ENCODE results near the gene HTT.

The HTT gene

GRCh38 chr4:3074078-3074845, at the start of gene HTT, which contains the start of gene HTT-AS:
Gene HTT, plus strand, starts transcription at chr4:3074681. Its CDS starts 145 bp downstream, at chr4:3074826.
Gene HTT-AS, minus strand, starts transcription at chr4:3074538.
- FAIRE-seq: no peak

DNA sequence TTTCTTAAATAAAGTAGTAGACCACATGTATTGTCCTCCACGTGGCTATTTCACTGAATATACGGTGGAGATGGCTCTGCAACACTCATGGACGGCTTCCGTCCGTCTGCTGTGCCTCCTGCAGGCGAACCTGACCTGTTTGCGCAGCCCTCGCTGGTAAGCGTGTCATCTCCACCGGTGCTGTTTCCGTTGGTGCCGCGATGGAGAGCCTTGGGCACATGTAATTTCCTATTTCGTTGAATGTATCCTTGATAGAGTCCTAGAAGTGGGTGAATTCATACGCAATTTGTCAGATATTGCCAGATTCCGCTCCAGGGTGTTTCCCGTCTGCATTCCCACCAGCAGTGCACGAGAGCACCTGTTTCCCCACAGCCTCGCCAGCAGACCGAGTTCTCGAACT, 48.6 kb upstream of the HTT start:
- no peak for FAIRE-seq

GRCh38 chr4:3026540-3026939, 47.9 kb upstream of the HTT start:
- no peak for FAIRE-seq

DNA sequence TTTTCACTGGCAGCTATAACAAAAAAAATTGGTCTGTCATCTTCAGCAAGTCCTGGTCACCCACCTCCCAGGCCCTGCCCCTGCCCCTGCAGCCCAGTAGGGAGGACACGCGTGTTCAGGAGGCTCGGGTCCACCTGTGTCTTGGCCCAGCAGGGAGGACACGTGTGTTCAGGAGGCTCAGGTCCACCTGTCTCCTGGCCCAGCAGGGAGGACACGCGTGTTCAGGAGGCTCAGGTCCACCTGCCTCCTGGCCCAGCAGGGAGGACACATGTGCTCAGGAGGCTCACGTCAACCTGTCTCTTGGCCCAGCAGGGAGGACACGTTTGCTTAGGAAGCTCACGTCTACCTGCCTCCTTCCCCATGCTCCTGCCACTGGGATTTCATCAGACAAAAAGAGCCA, 45.0 kb upstream of the HTT start:
- FAIRE-seq: no peak

DNA sequence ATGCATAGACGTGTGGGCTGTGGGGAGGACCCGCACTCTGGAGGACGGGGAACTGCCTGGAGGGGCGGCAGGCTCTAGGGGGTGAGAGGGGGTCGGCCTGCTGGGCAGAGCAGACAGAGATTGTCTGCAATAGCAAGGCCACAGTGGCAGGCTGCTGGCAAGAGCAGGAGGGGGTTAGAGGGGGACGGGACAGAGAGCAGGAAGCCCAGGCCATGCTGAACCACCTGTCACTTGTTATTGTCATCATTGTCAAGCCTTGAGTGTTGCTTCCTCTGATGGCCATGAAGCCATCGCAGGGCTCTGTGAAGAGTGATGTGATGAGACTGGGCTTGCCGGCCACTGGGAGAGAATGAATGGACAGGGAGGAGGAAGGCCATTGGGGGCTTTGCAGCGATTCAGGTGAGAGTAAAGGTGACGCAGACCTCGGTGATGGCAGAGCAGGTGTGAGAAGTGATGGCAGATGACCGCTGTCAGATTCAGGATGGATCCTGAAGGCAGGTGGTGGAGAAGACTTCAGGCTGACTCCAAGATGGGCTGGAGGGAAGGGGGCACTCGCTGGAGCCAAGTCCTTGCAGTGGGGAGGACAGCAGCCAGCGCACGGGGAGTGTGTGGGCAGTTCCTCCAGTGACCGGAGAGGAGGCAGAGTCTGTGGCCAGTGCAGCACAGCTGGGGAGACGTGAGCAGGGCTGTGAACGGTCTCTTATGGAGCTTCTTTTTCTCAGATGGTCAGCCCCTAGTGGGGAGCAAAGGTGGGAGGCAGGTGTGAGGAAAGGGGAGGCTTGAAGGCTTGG, 43.7 kb upstream of the HTT start:
- no peak for FAIRE-seq

GRCh38 chr4:3031357-3032082, 43.0 kb upstream of the HTT start:
- no peak for FAIRE-seq

GRCh38 chr4:3034231-3034630, 40.2 kb upstream of the HTT start:
- FAIRE-seq: no peak

- FAIRE-seq: no peak
Observed at GRCh38 chr4:3035249-3035648, 39.2 kb upstream of the HTT start.

GRCh38 chr4:3035674-3036073, 38.8 kb upstream of the HTT start:
- no peak for FAIRE-seq

- no peak for FAIRE-seq
Observed at GRCh38 chr4:3036131-3036952, 38.1 kb upstream of the HTT start.

DNA sequence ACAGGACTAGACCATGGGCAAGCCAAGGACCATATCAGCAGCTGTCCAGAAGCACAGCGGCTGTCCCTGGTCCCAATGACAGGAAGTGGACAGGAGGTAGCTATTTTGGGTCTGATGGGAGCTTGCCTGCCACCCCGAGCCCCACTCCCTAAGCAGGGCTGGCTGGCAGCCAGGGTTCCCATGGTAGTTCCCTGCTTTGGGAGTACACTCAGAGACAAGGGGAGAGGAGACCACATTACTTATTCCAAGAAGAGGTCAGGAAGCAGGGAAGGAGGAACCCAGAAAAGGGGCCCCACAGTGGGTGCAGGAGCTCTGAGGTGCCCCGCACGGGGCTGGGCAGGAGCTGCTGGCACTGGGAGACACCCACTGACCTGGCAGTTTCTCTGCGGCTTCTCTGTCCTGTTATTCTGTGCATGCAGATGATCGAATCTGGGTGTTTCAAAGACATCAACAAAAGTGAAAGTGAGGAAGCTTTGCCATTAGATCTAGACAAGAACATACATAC, 36.5 kb upstream of the HTT start:
- no peak for FAIRE-seq

GRCh38 chr4:3039706-3040366, 34.6 kb upstream of the HTT start:
- no peak for FAIRE-seq

- no peak for FAIRE-seq
Observed at GRCh38 chr4:3040452-3041191, 33.9 kb upstream of the HTT start.

DNA sequence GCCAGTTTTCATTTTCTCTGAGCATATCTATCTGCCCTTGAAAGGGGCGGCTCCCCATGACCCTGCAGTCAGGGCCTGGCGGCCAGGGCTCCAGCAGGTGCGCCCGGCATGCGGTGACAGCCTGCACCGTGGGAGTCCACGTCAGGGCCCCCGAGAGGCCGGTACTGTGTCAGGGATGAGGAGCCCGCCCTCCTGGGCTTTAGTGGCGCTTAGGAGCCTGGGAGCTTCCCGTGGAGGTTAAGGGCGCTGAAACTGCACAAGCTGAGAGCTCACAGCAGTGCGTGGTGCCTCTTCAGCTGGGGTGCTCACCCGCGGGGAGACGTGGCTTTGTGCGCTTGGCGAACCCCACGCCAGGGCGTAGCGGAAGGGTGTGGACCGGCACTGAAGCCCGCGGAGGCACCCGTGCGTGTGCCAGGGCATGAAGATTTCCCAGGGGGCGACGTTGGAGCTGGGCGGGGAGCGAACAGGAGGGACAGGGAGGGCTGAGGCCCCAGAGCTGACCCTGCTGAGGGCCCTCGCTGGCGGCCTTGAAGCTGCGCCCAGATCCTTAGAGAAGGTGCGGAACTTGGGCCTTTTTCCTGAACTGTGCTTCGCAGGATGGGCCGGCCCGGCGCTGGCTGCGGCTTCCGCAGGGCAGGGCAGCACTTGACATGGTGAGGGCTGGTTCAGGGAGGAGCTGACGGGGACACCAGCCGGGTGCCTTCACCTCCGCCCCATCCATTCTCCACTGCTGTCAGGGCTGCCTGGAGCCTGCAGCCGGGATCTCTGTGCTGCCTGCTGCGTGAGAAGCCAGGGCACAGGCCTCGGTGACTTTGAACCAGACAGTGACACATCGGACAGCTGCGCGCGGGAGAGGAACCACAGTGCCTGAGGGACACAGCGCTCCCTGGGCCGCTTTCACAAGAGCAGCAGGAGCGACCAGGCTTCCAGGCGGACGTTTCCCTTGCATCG, 33.0 kb upstream of the HTT start:
- FAIRE-seq: no peak

DNA sequence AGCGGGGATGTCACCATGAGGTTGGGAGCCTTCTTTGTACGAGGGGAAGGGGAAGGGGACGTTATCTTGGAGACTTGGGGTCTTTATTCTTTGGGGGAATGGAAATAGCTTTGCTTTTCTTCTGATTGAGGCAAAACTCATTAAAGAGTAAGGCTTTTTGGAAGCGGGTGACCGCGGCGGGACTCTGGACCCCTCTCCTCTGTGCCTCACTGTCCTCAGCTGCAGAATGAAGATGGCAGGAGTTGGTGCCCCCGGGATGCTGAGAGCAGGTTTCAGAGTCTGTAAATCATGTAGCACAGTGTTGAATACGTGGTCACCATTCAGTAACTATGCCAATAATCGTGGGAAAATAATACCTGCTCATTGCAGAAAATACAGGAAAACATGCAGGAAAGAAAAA, 32.3 kb upstream of the HTT start:
- FAIRE-seq: no peak

DNA sequence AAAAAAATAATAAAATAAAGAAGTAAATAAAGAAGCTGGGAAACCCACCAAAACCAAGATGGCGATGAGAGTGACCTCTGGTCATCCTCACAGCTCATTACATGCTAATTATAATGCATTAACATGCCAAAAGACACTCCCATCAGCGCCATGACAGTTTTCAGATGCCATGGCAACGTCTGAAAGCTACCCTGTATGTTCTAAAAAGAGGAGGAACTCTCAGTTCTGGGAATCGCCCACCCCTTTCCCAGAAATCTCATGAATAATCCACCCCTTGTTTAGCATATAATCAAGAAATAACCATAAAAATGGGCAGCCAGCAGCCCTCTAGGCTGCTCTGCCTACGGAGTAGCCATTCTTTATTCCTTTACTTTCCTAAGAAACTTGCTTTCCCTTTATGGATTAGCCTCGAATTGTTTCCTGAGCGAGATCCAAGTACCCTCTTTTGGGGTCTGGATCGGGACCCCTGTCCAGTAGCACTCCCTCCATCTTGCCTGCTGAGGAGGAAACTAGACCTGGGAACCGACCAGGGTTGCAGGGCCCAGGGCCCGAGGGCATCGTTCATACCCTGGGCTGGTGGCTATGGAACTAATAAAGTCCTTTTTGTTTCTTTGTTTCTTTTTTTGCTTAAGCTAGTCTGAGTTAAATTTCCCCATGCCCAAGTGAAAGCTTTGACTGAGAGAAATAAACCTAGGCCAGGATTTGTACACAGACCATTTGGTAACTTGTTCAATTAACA, 31.0 kb upstream of the HTT start:
- no peak for FAIRE-seq

DNA sequence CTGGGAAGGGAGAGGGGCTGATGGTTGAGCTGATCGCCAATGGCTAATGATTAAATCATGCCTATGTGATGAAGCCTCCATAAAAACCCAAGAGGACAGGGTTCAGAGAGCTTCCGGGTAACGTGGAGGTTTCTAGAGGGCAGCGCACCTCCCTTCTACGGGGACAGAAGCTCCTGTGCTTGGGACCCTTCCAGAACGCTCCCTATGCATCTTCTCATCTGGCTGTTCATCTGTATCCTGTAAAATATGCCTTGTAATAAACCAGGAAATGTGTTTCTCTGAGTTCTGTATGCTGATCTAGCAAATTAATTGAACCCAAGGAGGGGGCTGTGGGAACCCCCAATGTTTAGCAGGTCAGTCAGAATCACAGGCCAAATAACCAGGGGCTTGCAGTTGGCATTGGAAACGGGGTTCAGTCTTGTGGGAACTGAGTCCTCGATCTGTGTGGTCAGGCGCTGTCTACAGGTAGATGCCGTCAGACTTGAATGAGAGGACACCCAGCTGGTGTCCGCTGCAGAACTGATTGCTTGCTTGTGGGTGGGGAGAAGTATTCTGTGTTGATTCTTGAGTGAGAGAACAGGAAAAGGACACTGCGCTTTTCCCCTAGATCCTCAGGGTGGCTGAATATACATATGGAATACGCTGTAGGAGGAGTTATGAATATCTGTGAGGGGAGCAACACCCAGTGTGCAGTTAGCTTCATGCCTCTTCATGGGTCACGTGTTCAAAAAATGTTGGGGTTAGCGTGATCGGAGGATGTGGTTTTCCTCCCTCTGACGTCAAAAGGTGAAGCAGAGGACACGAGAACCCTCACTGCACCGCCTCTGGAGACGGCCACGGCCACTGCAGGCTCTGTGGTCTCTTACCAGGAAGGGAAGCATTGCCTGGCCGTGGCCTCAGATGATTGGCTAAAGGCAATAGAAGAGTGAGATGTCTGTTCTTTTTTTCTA, 29.3 kb upstream of the HTT start:
- FAIRE-seq: no peak

DNA sequence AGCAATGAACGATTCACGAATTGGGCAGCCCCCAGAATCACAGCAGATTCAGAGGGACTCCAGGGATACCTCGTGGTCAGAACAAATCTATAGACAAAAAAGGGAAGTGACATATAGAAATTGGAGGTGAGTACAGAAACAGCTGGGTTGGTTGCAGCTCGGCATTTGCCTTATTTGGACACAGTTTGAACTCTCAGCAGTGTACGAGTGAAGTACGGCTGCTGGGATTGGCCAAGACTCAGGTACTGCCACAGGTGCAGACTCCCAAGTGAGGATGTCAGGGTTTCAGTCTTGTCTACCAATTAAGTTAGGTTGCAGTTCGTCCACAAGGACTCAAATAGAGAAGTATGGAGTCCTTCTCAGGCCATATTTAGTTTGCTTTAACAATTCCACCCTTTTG, 28.3 kb upstream of the HTT start:
- FAIRE-seq: no peak

Data from islet of Langerhans (tissue), 1 donor.